ENCODE measurements around the gene ADCK2. TPM values are rescaled to one million over a fixed set of nuclear protein-coding genes. Genes with fewer than 3 reads are reported as not detected.
A peak's percentile ranks its signal among the peaks of the same experiment; 100 is the strongest.
"Not testable (repeated sequence)": the region's sequence is repeated elsewhere in the genome, so short reads cannot be mapped to it uniquely, and the experiment has no call there.

ADCK2 gene
- total RNA-seq, 1 donor from 2014 or later, result 74.2 TPM

GRCh38 chr7:140659856-140660255 lies 12.9 kb upstream of the ADCK2 start:
- no peaks in the 10 kb centered on the region for H3K36me3 ChIP-seq (ENCODE audit: control insufficient read depth, insufficient read depth, low read length)
- no peak overlapping the region for H3K4me3 ChIP-seq (ENCODE audit: low read depth, low read length)
- DNase-seq (ENCODE audit: low read depth) (peak; percentile 46), FAIRE-seq (no peak)
- TF ChIP-seq, protein P1, sequence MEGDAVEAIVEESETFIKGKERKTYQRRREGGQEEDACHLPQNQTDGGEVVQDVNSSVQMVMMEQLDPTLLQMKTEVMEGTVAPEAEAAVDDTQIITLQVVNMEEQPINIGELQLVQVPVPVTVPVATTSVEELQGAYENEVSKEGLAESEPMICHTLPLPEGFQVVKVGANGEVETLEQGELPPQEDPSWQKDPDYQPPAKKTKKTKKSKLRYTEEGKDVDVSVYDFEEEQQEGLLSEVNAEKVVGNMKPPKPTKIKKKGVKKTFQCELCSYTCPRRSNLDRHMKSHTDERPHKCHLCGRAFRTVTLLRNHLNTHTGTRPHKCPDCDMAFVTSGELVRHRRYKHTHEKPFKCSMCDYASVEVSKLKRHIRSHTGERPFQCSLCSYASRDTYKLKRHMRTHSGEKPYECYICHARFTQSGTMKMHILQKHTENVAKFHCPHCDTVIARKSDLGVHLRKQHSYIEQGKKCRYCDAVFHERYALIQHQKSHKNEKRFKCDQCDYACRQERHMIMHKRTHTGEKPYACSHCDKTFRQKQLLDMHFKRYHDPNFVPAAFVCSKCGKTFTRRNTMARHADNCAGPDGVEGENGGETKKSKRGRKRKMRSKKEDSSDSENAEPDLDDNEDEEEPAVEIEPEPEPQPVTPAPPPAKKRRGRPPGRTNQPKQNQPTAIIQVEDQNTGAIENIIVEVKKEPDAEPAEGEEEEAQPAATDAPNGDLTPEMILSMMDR (IDR thresholded peaks at IDR 0.05; ENCODE audit: insufficient read depth, low read length, severe bottlenecking), result no peak
- H3K27me3 ChIP-seq (ENCODE audit: control insufficient read depth, insufficient read depth, low read length), result no peaks in the 10 kb centered on the region

- Histone ChIP-seq H3K27me3 (ENCODE audit: control insufficient read depth, insufficient read depth, low read length) (no peaks in the 10 kb centered on the region), H3K4me3 (ENCODE audit: low read depth, low read length) (no peak overlapping the region), H3K36me3 (ENCODE audit: control insufficient read depth, insufficient read depth, low read length) (no peaks in the 10 kb centered on the region)
- DNase-seq (ENCODE audit: low read depth) (no peak), FAIRE-seq (no peak)
- TF ChIP-seq, protein P1 (IDR thresholded peaks at IDR 0.05; ENCODE audit: insufficient read depth, low read length, severe bottlenecking), result peak; percentile 24
These were observed 11.6 kb upstream of the ADCK2 start for GRCh38 chr7:140661124-140661523.

DNA sequence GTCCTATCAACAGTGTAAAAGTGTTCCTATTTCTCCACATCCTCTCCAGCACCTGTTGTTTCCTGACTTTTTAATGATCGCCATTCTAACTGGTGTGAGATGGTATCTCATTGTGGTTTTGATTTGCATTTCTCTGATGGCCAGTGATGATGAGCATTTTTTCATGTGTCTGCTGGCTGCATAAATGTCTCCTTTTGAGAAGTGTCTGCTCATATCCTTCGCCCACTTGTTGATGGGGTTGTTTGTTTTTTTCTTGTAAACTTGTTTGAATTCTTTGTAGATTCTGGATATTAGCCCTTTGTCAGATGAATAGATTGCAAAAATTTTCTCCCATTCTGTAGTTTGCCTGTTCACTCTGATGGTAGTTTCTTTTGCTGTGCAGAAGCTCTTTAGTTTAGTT lies 9.8 kb upstream of the ADCK2 start:
- not testable (repeated sequence) for FAIRE-seq; H3K27me3 ChIP-seq (ENCODE audit: control insufficient read depth, insufficient read depth, low read length); H3K4me3 ChIP-seq (ENCODE audit: low read depth, low read length); DNase-seq (ENCODE audit: low read depth); H3K36me3 ChIP-seq (ENCODE audit: control insufficient read depth, insufficient read depth, low read length)

GRCh38 chr7:140667476-140667875 lies 5.3 kb upstream of the ADCK2 start:
- no peak for FAIRE-seq
- no peak overlapping the region for H3K4me3 ChIP-seq (ENCODE audit: low read depth, low read length)
- TF ChIP-seq, protein P1 (IDR thresholded peaks at IDR 0.05; ENCODE audit: insufficient read depth, low read length, severe bottlenecking), result no peak
- no peaks in the 10 kb centered on the region for H3K27me3 ChIP-seq (ENCODE audit: control insufficient read depth, insufficient read depth, low read length)
- DNase-seq (ENCODE audit: low read depth), result no peak
- no peaks in the 10 kb centered on the region for H3K36me3 ChIP-seq (ENCODE audit: control insufficient read depth, insufficient read depth, low read length)

DNA sequence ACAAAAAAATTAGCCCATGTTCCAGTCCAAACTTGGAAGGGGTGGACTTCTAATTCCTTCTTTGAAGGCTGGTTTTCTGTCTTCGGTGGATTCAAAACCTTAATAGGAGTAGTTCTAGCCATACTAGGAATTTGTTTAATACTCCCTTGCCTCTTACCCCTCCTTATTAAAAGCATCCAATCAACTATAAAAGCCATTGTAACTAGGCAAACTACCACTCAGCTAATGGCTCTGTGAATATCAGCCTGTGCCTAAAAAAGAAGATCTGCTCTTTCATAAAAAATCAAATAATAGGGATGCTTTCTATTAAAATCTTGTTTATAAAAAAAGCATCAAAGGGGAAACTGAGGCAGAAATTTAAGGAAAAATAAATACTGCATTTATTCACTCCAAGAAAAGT lies 4.1 kb upstream of the ADCK2 start:
- H3K4me3 ChIP-seq (ENCODE audit: low read depth, low read length), result no peak overlapping the region
- no peaks in the 10 kb centered on the region for H3K27me3 ChIP-seq (ENCODE audit: control insufficient read depth, insufficient read depth, low read length)
- H3K36me3 ChIP-seq (ENCODE audit: control insufficient read depth, insufficient read depth, low read length), result no peaks in the 10 kb centered on the region
- FAIRE-seq (no peak), DNase-seq (ENCODE audit: low read depth) (no peak)
- TF ChIP-seq, protein P1 (IDR thresholded peaks at IDR 0.05; ENCODE audit: insufficient read depth, low read length, severe bottlenecking), result no peak

GRCh38 chr7:140669352-140669751 lies 3.4 kb upstream of the ADCK2 start:
- no peaks in the 10 kb centered on the region for H3K27me3 ChIP-seq (ENCODE audit: control insufficient read depth, insufficient read depth, low read length)
- DNase-seq (ENCODE audit: low read depth) (no peak), FAIRE-seq (no peak)
- no peak overlapping the region for H3K4me3 ChIP-seq (ENCODE audit: low read depth, low read length)
- TF ChIP-seq, protein P1 (IDR thresholded peaks at IDR 0.05; ENCODE audit: insufficient read depth, low read length, severe bottlenecking), result no peak
- no peaks in the 10 kb centered on the region for H3K36me3 ChIP-seq (ENCODE audit: control insufficient read depth, insufficient read depth, low read length)

GRCh38 chr7:140669862-140670261 lies 2.9 kb upstream of the ADCK2 start:
- DNase-seq (ENCODE audit: low read depth); H3K36me3 ChIP-seq (ENCODE audit: control insufficient read depth, insufficient read depth, low read length); FAIRE-seq; H3K4me3 ChIP-seq (ENCODE audit: low read depth, low read length); H3K27me3 ChIP-seq (ENCODE audit: control insufficient read depth, insufficient read depth, low read length): not testable (repeated sequence)
